Neural crest cell (in vitro differentiated cells): ENCODE data around the gene DNAH17. TPM values are rescaled to one million over a fixed set of nuclear protein-coding genes. Genes with fewer than 3 reads are reported as not detected.

Source experiments
- DNase-seq: peaks from one replicate; pipeline ENCODE4 v3.0.0; 2021; ENCODE audit warnings: low read depth, mixed read lengths, low spot score
- H3K27ac Mint-ChIP-seq: one replicate; pipeline ENCODE4 v1.8.0; 2021; ENCODE audit warnings: mild to moderate bottlenecking, mixed read lengths; ENCODE audit not compliant: unreplicated experiment
- H3K27me3 Mint-ChIP-seq: 2 replicates; pipeline ENCODE4 v1.8.0; 2021; ENCODE audit warnings: low read depth, mild to moderate bottlenecking, mixed read lengths
- H3K36me3 Mint-ChIP-seq: 2 replicates; pipeline ENCODE4 v1.8.0; 2021; ENCODE audit warnings: low read depth, mild to moderate bottlenecking, mixed read lengths
- H3K4me1 Mint-ChIP-seq: 2 replicates; pipeline ENCODE4 v1.8.0; 2021; ENCODE audit warnings: mixed read lengths
- H3K4me3 Mint-ChIP-seq: one replicate; pipeline ENCODE4 v1.8.0; 2021; ENCODE audit warnings: mild to moderate bottlenecking, mixed read lengths
- H3K9me3 Mint-ChIP-seq: 2 replicates; pipeline ENCODE4 v1.8.0; 2021; ENCODE audit warnings: mixed read lengths
- total RNA-seq: library from RNA; stranded (reverse); gene quantifications from 2 replicates; pipeline ENCODE4 v1.2.1, GENCODE V29; 2021
- TF ChIP-seq, protein P1 (sequence below): fragments of 200-600 bp; sonication (generic); conservative IDR thresholded peaks from 2 replicates; pipeline ENCODE4 v1.5.0; 2021; ENCODE audit warnings: antibody characterized with exemption, mild to moderate bottlenecking

The DNAH17 gene
- total RNA-seq, 1 donor from 2014 or later = 0.09 TPM

DNA sequence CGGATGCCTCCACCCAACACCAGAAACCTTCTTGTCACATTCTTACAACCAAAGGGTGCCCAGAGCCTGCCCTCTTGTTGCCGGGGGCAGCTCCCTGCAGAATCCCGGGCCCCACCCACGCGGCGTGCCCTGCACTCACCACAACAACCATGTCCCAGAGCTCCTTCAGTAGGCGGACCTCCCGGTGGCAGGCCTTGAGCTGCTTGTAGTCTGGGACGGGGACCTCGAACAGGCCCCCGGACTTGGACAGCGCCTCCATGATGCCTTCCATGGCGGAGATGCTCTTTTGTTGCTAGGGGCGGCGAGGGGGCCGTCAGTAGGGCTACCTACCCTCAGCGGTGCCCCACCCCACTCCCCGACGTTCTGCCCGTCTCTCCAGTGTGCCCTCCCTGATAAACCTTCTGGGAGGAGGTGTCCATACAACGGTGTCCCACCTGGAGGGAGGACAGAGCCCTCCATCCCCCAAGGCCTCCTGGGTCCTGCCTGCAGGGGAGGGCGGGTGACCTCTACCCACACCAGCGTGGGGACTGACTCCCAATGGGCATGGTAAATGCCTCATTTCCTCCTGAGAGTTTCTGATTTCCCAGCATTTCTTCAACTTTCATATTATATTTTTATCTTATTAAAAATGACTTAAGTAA is 52.2 kb downstream of the DNAH17 start:
- no peaks in the 10 kb centered on the region for H3K36me3 Mint-ChIP-seq
- TF ChIP-seq, protein P1, sequence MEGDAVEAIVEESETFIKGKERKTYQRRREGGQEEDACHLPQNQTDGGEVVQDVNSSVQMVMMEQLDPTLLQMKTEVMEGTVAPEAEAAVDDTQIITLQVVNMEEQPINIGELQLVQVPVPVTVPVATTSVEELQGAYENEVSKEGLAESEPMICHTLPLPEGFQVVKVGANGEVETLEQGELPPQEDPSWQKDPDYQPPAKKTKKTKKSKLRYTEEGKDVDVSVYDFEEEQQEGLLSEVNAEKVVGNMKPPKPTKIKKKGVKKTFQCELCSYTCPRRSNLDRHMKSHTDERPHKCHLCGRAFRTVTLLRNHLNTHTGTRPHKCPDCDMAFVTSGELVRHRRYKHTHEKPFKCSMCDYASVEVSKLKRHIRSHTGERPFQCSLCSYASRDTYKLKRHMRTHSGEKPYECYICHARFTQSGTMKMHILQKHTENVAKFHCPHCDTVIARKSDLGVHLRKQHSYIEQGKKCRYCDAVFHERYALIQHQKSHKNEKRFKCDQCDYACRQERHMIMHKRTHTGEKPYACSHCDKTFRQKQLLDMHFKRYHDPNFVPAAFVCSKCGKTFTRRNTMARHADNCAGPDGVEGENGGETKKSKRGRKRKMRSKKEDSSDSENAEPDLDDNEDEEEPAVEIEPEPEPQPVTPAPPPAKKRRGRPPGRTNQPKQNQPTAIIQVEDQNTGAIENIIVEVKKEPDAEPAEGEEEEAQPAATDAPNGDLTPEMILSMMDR = no peak
- H3K4me1 Mint-ChIP-seq = peaks cover 5% of the 10 kb centered on the region
- H3K4me3 Mint-ChIP-seq = no peak overlapping the region
- no peaks in the 10 kb centered on the region for H3K9me3 Mint-ChIP-seq
- H3K27ac Mint-ChIP-seq = peak overlapping the region; percentile 19
- no peaks in the 10 kb centered on the region for H3K27me3 Mint-ChIP-seq
- no peak for DNase-seq

DNA sequence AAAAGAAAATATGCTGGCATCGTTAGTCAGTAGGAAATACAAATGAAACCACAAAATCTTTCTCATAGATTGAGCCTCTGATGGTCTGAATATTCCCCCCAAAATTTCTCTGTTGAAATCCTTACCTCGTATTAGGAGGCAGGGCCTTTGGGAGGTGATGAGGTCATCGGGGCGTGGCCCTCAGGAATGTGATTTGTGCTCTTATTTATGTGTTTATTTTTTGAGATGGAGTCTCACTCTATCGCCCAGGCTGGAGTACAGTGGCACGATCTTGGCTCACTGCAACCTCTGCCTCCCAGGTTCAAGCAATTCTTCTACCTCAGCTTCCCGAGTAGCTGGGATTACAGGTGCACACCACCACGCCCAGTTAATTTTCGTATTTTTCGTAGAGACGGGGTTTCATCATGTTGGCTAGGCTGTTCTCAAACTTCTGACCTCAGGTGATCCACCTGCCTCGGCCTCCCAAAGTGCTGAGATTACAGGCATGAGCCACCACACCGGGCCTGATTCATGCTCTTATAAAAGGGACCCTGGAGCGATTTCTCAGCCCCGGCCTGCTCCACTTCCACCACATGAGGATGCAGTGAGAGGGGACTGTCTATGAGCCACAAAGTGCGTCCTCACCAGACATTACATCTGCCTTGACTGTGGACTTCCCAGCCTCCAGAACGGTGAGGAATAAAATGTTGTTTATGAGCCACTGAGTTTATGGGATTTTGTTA is 53.1 kb downstream of the DNAH17 start:
- H3K4me3 Mint-ChIP-seq = no peak overlapping the region
- H3K27me3 Mint-ChIP-seq = no peaks in the 10 kb centered on the region
- H3K9me3 Mint-ChIP-seq = no peaks in the 10 kb centered on the region
- no peak overlapping the region for H3K27ac Mint-ChIP-seq
- H3K36me3 Mint-ChIP-seq = no peaks in the 10 kb centered on the region
- peaks cover 5% of the 10 kb centered on the region for H3K4me1 Mint-ChIP-seq
- DNase-seq = no peak
- TF ChIP-seq, protein P1 = no peak

DNA sequence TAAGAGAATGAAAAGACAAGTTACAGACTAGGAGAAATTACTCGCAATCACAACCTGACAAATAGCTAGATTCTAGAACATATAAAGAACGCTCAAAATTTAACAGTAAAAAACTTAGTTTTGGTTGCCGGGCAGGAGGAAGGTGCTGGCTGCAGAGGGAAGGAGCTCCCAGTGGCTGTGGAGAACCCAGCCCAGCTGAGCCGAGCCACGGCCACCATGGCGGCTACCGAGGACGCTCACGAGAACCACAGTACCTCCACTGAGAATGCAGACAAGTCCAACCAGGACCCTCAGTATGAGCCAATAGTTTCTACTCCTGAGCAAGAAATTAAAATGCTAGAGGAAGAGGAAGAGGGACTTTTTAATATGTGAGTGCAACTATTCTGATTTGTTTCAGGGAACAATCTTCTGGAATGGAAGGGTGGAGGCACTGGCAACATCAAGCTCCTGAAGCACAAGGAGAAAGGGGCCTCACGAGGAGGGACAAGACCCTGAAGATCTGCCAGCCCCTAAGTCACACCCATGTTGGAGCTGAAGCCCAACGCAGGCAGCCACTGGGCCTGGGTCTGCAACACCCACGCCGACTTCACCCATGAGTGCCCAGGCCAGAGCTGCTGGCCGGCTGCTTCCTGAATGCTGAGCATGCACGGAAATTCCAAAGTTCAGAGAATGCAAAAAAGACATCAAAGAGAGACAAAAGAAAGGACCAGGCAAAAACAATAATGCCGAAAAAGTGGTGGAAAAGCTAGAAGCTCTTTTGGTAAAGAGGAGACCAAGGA is 55.0 kb downstream of the DNAH17 start:
- Mint-ChIP-seq H3K36me3 (no peaks in the 10 kb centered on the region), H3K27ac (no peak overlapping the region), H3K27me3 (no peaks in the 10 kb centered on the region), H3K9me3 (no peaks in the 10 kb centered on the region), H3K4me1 (peaks cover 5% of the 10 kb centered on the region), H3K4me3 (no peak overlapping the region)
- no peak for DNase-seq
- TF ChIP-seq, protein P1 = no peak

DNA sequence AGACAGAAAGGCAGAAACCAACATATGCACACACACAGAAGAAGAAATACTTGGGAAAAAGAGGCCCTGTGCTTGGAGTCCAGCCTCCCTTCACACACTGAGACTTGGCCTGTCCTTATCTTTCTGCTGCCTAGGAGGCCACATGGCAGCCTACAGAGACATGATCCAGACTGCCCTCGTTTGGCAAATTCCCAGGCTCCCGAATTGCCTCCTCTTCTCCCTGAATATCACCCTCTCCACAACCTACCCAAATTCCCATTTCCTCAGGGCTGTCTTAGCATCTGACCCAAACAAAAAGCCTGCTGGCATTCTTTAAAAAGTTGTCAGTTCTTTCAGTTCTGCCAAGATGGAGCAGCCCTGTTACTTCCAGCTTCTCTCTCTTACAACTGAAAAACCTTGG is 59.8 kb downstream of the DNAH17 start:
- Mint-ChIP-seq H3K4me1 (no peaks in the 10 kb centered on the region), H3K27ac (no peak overlapping the region), H3K9me3 (no peaks in the 10 kb centered on the region), H3K27me3 (no peaks in the 10 kb centered on the region), H3K36me3 (no peaks in the 10 kb centered on the region), H3K4me3 (no peak overlapping the region)
- TF ChIP-seq, protein P1 = no peak
- DNase-seq = no peak

DNA sequence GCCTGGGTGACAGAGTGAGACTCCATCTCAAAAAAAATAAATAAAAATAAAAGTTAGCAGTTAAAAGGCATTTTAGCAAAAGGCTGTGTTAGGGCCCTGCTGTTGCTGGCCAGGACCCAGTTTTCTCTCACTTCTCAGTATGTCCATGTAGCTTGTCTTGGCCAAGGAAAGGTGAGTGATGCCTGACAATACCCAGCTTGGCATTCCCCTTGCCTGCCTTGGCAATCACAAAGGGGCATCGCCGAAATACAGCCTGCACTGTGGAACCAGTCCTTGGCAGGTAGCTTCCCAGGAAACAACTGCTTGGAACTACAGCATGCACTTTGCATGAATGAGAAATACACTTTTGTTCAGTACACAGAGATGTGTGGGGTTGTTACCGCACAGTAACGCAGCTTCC is 61.7 kb downstream of the DNAH17 start:
- TF ChIP-seq, protein P1 = no peak
- H3K4me3 Mint-ChIP-seq = no peak overlapping the region
- no peak for DNase-seq
- no peaks in the 10 kb centered on the region for H3K36me3 Mint-ChIP-seq
- H3K27ac Mint-ChIP-seq = no peak overlapping the region
- H3K9me3 Mint-ChIP-seq = no peaks in the 10 kb centered on the region
- no peaks in the 10 kb centered on the region for H3K4me1 Mint-ChIP-seq
- no peaks in the 10 kb centered on the region for H3K27me3 Mint-ChIP-seq
